Type B pancreatic cell (in vitro differentiated cells): Measurements from ENCODE around the gene CRK. TPM values are rescaled to one million over a fixed set of nuclear protein-coding genes. Genes with fewer than 3 reads are reported as not detected.

ENCODE experiments used
- DNase-seq: peaks from one replicate; pipeline ENCODE4 v3.0.0; 2021; ENCODE audit warnings: mixed read lengths; ENCODE audit not compliant: unreplicated experiment; ENCODE audit errors: extremely low spot score
- H3K27ac Mint-ChIP-seq: 2 replicates; pipeline ENCODE4 v1.8.0; 2021; ENCODE audit warnings: mild to moderate bottlenecking, mixed read lengths
- H3K27me3 Mint-ChIP-seq: 2 replicates; pipeline ENCODE4 v1.8.0; 2021; ENCODE audit warnings: mixed read lengths
- H3K36me3 Mint-ChIP-seq: 2 replicates; pipeline ENCODE4 v1.8.0; 2021; ENCODE audit warnings: mixed read lengths
- H3K4me1 Mint-ChIP-seq: one replicate; pipeline ENCODE4 v1.8.0; 2021; ENCODE audit warnings: mixed read lengths; ENCODE audit not compliant: unreplicated experiment
- H3K4me3 Mint-ChIP-seq: 2 replicates; pipeline ENCODE4 v1.8.0; 2021; ENCODE audit warnings: mild to moderate bottlenecking, mixed read lengths
- H3K9me3 Mint-ChIP-seq: 2 replicates; pipeline ENCODE4 v1.8.0; 2021; ENCODE audit warnings: mixed read lengths
- CTCF ChIP-seq: fragments of 200-600 bp; sonication (generic); conservative IDR thresholded peaks from 2 replicates; pipeline ENCODE4 v1.5.0; 2021; ENCODE audit warnings: antibody characterized with exemption, mild to moderate bottlenecking
- total RNA-seq: library from RNA; stranded (reverse); gene quantifications from 2 replicates; pipeline ENCODE4 v1.2.1, GENCODE V29; 2021; ENCODE audit warnings: low replicate concordance

Gene CRK
- total RNA-seq, 1 donor from 2014 or later, result 49.5 TPM

GRCh38 chr17:1490643-1491442 lies 34.8 kb upstream of the CRK start:
- no peak for TF ChIP-seq CTCF
- Mint-ChIP-seq H3K27me3 (no peaks in the 10 kb centered on the region), H3K9me3 (no peaks in the 10 kb centered on the region), H3K27ac (peak overlapping the region; percentile 93), H3K36me3 (no peaks in the 10 kb centered on the region), H3K4me1 (peaks cover 17% of the 10 kb centered on the region), H3K4me3 (peak overlapping the region; percentile 88)
- DNase-seq, result no peak

GRCh38 chr17:1488826-1489270 lies 32.8 kb upstream of the CRK start:
- Mint-ChIP-seq H3K36me3 (no peaks in the 10 kb centered on the region), H3K27ac (peak overlapping the region; percentile 91), H3K4me1 (peaks cover 17% of the 10 kb centered on the region), H3K27me3 (no peaks in the 10 kb centered on the region), H3K9me3 (no peaks in the 10 kb centered on the region), H3K4me3 (peak overlapping the region; percentile 88)
- no peak for TF ChIP-seq CTCF
- no peak for DNase-seq

GRCh38 chr17:1487939-1488825 lies 32.1 kb upstream of the CRK start:
- H3K4me1 Mint-ChIP-seq, result peaks cover 17% of the 10 kb centered on the region
- TF ChIP-seq CTCF, result peak; percentile 34
- H3K4me3 Mint-ChIP-seq, result peak overlapping the region; percentile 88
- peak; percentile 93 for DNase-seq
- peak overlapping the region; percentile 92 for H3K27ac Mint-ChIP-seq
- no peaks in the 10 kb centered on the region for H3K9me3 Mint-ChIP-seq
- no peaks in the 10 kb centered on the region for H3K27me3 Mint-ChIP-seq
- no peaks in the 10 kb centered on the region for H3K36me3 Mint-ChIP-seq

GRCh38 chr17:1486802-1487695 lies 31.0 kb upstream of the CRK start:
- DNase-seq, result no peak
- H3K27me3 Mint-ChIP-seq, result no peaks in the 10 kb centered on the region
- peaks cover 15% of the 10 kb centered on the region for H3K4me1 Mint-ChIP-seq
- no peaks in the 10 kb centered on the region for H3K36me3 Mint-ChIP-seq
- H3K4me3 Mint-ChIP-seq, result peak overlapping the region; percentile 86
- no peak for TF ChIP-seq CTCF
- peak overlapping the region; percentile 93 for H3K27ac Mint-ChIP-seq
- H3K9me3 Mint-ChIP-seq, result no peaks in the 10 kb centered on the region
